H7 (cell line): ENCODE data around the gene FAM107B. TPM values are rescaled to one million over a fixed set of nuclear protein-coding genes. Genes with fewer than 3 reads are reported as not detected.

Source experiments
- DNase-seq: peaks from one replicate; pipeline ENCODE4 v3.0.0; 2012
- H3K27me3 ChIP-seq: 2 replicates; pipeline ENCODE4 v1.6.0; 2011; ENCODE audit warnings: mild to moderate bottlenecking, low read length; ENCODE audit not compliant: control insufficient read depth, insufficient read depth
- H3K36me3 ChIP-seq: replicated peaks from 2 replicates; pipeline ENCODE4 v1.5.1; 2011; ENCODE audit warnings: low read length; ENCODE audit not compliant: control insufficient read depth, insufficient read depth
- H3K4me3 ChIP-seq: 2 replicates; pipeline ENCODE4 v1.5.1; 2011; ENCODE audit warnings: low read depth, mild to moderate bottlenecking, control low read depth, low read length, moderate library complexity; ENCODE audit not compliant: insufficient read depth
- total RNA-seq: library from RNA; depleted of rRNA; stranded (reverse); fragments of >200 nt; shearing (Covaris generic); gene quantifications from 2 replicates; pipeline ENCODE4 v1.2.3, GENCODE V29; 2014

Gene FAM107B
- total RNA-seq, 1 experiment from 2014 or later: 11.3 TPM

- DNase-seq: no peak
- H3K27me3 ChIP-seq: no peaks in the 10 kb centered on the region
- H3K4me3 ChIP-seq: no peak overlapping the region
- H3K36me3 ChIP-seq: no peaks in the 10 kb centered on the region
These were observed 162.6 kb downstream of the FAM107B start for GRCh38 chr10:14611968-14612693.

- peaks cover 13% of the 10 kb centered on the region for H3K27me3 ChIP-seq
- H3K36me3 ChIP-seq: no peaks in the 10 kb centered on the region
These were observed 165.5 kb downstream of the FAM107B start for GRCh38 chr10:14609178-14609577.

GRCh38 chr10:14608381-14609001, 166.2 kb downstream of the FAM107B start:
- peaks cover 14% of the 10 kb centered on the region for H3K27me3 ChIP-seq
- DNase-seq: no peak
- no peak overlapping the region for H3K4me3 ChIP-seq
- no peaks in the 10 kb centered on the region for H3K36me3 ChIP-seq

More at GRCh38 chr10:14609178-14609577, 165.5 kb downstream of the FAM107B start:
- no peak overlapping the region for H3K4me3 ChIP-seq
- DNase-seq: no peak

GRCh38 chr10:14606633-14607032, 168.1 kb downstream of the FAM107B start:
- no peak for DNase-seq
- Histone ChIP-seq H3K4me3 (no peak overlapping the region), H3K27me3 (peaks cover 22% of the 10 kb centered on the region), H3K36me3 (no peaks in the 10 kb centered on the region)

GRCh38 chr10:14605231-14605925, 169.3 kb downstream of the FAM107B start:
- no peaks in the 10 kb centered on the region; the same call in 1 of the 2 replicates for H3K36me3 ChIP-seq
- H3K27me3 ChIP-seq: peaks cover 22% of the 10 kb centered on the region
- H3K4me3 ChIP-seq: no peak overlapping the region; the same call in 1 of the 2 replicates
- DNase-seq: no peak

- DNase-seq: peak; percentile 92
- Histone ChIP-seq H3K36me3 (no peaks in the 10 kb centered on the region; the same call in 1 of the 2 replicates), H3K4me3 (peak overlapping the region; percentile 75), H3K27me3 (peaks cover 22% of the 10 kb centered on the region)
These were observed 170.2 kb downstream of the FAM107B start for GRCh38 chr10:14604181-14605142.

- Histone ChIP-seq H3K27me3 (peaks cover 22% of the 10 kb centered on the region), H3K36me3 (no peaks in the 10 kb centered on the region; the same call in 1 of the 2 replicates), H3K4me3 (peak overlapping the region; percentile 58)
- peak; percentile 74 for DNase-seq
These were observed 171.1 kb downstream of the FAM107B start for GRCh38 chr10:14603534-14604102.

GRCh38 chr10:14602807-14603533, 171.7 kb downstream of the FAM107B start:
- peak overlapping the region; percentile 58 for H3K4me3 ChIP-seq
- peaks cover 2% of the 10 kb centered on the region for H3K36me3 ChIP-seq
- DNase-seq: no peak
- peaks cover 22% of the 10 kb centered on the region for H3K27me3 ChIP-seq

GRCh38 chr10:14601872-14602725, 172.6 kb downstream of the FAM107B start:
- Histone ChIP-seq H3K36me3 (peaks cover 2% of the 10 kb centered on the region), H3K4me3 (no peak overlapping the region)
- no peak for DNase-seq

GRCh38 chr10:14601326-14601725, 173.4 kb downstream of the FAM107B start:
- Histone ChIP-seq H3K27me3 (peaks cover 22% of the 10 kb centered on the region), H3K4me3 (no peak overlapping the region), H3K36me3 (peaks cover 2% of the 10 kb centered on the region)
- no peak for DNase-seq

More at GRCh38 chr10:14601872-14602725, 172.6 kb downstream of the FAM107B start:
- peaks cover 22% of the 10 kb centered on the region for H3K27me3 ChIP-seq

GRCh38 chr10:14600065-14600464, 174.6 kb downstream of the FAM107B start:
- peaks cover 2% of the 10 kb centered on the region for H3K36me3 ChIP-seq
- no peak overlapping the region for H3K4me3 ChIP-seq
- DNase-seq: no peak
- H3K27me3 ChIP-seq: peaks cover 16% of the 10 kb centered on the region
